HepG2 (cell line): ENCODE data around the gene ASXL1. TPM values are rescaled to one million over a fixed set of nuclear protein-coding genes. Genes with fewer than 3 reads are reported as not detected.

Source experiments
- CAMTA2 ChIP-seq: sonication (generic); formaldehyde crosslinking; IDR thresholded peaks from 2 replicates; pipeline ENCODE4 v1.4.0; 2020; ENCODE audit warnings: mild to moderate bottlenecking, missing genetic modification reagents, borderline replicate concordance
- KDM4B ChIP-seq: sonication (generic); formaldehyde crosslinking; IDR thresholded peaks from 2 replicates; pipeline ENCODE4 v1.4.0; 2020; ENCODE audit warnings: missing genetic modification reagents
- SKI ChIP-seq: fragments of 450-650 bp; IDR thresholded peaks from one replicate; pipeline ENCODE4 v1.6.1; 2018; ENCODE audit warnings: mild to moderate bottlenecking; ENCODE audit not compliant: partially characterized antibody
- ZNF235 ChIP-seq: sonication (generic); formaldehyde crosslinking; IDR thresholded peaks from 2 replicates; pipeline ENCODE4 v1.8.1; 2023; ENCODE audit warnings: mild to moderate bottlenecking, missing genetic modification reagents, borderline replicate concordance
- ZNF598 ChIP-seq: sonication (generic); formaldehyde crosslinking; IDR thresholded peaks from 2 replicates; pipeline ENCODE4 v1.5.1; 2020; ENCODE audit warnings: mild to moderate bottlenecking, missing genetic modification reagents, borderline replicate concordance
- ZNF766 ChIP-seq: sonication (generic); formaldehyde crosslinking; IDR thresholded peaks from 2 replicates; pipeline ENCODE4 v1.5.0; 2020; ENCODE audit warnings: missing genetic modification reagents, borderline replicate concordance
- polyA plus RNA-seq, 8 experiments: library from polyadenylated mRNA; depleted of rRNA in 3 of 8; stranded (reverse) in 7 of 8; unstranded in 1 of 8; fragments of >200 nt; fragmentation: Illumina TruSeq in 4 of 8; extraction: Trizol in 4 of 8; gene quantifications; 2 replicates each; pipeline versions ENCODE4 v1.2.1 to v1.2.3, GENCODE V29; 2011 to 2016; ENCODE audit warnings: low read depth in 4 of 8, missing spikeins in 1 of 8, mixed read lengths in 1 of 8; ENCODE audit not compliant: insufficient read depth in 1 of 8
- total RNA-seq, 5 experiments: library from RNA; depleted of rRNA; stranded (reverse); fragments of >200 nt; fragmentation: Illumina TruSeq; extraction: Trizol; gene quantifications; 2 replicates each; pipeline ENCODE4 v1.2.3, GENCODE V29; 2016; ENCODE audit warnings: low read depth in 1 of 5
- TF ChIP-seq, protein P1 (sequence below): sonication (generic); formaldehyde crosslinking; IDR thresholded peaks from 2 replicates; pipeline ENCODE4 v1.4.0; 2020; ENCODE audit warnings: low read depth, missing genetic modification reagents
- TF ChIP-seq, protein P2 (sequence below): sonication (generic); formaldehyde crosslinking; IDR thresholded peaks from one replicate; pipeline ENCODE4 v1.5.1; 2020; ENCODE audit warnings: mild to moderate bottlenecking, missing genetic modification reagents; ENCODE audit errors: not compliant biosample characterization
- TF ChIP-seq, protein P3 (sequence below): IDR thresholded peaks from 2 replicates; pipeline ENCODE4 v1.6.1; 2016; ENCODE audit warnings: low read depth, control low read depth
- TF ChIP-seq, protein P4 (sequence below): sonication (generic); formaldehyde crosslinking; IDR thresholded peaks from 2 replicates; pipeline ENCODE4 v1.4.0; 2020; ENCODE audit warnings: missing genetic modification reagents, borderline replicate concordance
- TF ChIP-seq, protein P5 (sequence below): sonication (generic); formaldehyde crosslinking; IDR thresholded peaks from 2 replicates; pipeline ENCODE4 v1.8.1; 2023; ENCODE audit warnings: missing genetic modification reagents, mild to moderate bottlenecking, borderline replicate concordance

ASXL1 gene
- total and polyA plus RNA-seq, 2 of the 13 experiments (the other 11 are each of a cell fraction or from before 2014, with no cell fraction given): 62.1 to 74.8 TPM

DNA sequence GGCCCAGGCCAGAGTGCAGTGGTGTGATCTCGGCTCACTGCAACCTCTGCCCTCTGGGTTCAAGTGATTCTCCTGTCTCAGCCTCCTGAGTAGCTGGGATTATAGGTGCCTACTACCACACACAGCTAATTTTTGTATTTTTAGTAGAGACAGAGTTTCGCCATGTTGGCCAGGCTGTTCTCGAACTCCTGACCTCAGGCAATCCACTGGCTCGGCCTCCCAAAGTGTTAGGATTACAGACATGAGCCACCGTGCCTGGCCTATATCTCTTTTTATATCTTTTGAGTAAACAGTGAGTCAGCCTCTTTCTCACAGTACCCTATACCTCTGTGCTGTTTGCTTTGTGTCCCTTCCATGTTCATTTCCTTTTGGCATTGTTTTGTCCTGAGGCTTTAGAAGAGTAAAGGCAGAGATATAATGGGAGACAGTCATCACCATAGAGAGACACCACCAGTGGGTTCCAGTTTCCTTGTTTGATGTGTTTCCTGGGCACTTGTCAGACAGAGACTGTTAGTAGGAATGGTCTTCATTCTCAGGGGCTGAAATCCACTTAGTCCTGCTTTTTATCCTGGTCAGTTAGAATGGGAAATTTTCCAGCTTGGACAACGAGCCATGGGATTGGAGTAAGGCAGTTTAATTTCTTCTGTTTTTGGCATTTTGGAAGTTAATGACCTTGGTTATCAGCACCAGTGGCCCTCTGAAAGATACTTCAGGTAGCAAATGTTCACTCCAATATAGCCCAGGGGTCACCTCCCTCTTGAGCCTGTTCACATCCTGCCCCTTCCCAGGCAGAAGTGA lies 32.2 kb upstream of the ASXL1 start (continued):
- TF ChIP-seq, protein P1, sequence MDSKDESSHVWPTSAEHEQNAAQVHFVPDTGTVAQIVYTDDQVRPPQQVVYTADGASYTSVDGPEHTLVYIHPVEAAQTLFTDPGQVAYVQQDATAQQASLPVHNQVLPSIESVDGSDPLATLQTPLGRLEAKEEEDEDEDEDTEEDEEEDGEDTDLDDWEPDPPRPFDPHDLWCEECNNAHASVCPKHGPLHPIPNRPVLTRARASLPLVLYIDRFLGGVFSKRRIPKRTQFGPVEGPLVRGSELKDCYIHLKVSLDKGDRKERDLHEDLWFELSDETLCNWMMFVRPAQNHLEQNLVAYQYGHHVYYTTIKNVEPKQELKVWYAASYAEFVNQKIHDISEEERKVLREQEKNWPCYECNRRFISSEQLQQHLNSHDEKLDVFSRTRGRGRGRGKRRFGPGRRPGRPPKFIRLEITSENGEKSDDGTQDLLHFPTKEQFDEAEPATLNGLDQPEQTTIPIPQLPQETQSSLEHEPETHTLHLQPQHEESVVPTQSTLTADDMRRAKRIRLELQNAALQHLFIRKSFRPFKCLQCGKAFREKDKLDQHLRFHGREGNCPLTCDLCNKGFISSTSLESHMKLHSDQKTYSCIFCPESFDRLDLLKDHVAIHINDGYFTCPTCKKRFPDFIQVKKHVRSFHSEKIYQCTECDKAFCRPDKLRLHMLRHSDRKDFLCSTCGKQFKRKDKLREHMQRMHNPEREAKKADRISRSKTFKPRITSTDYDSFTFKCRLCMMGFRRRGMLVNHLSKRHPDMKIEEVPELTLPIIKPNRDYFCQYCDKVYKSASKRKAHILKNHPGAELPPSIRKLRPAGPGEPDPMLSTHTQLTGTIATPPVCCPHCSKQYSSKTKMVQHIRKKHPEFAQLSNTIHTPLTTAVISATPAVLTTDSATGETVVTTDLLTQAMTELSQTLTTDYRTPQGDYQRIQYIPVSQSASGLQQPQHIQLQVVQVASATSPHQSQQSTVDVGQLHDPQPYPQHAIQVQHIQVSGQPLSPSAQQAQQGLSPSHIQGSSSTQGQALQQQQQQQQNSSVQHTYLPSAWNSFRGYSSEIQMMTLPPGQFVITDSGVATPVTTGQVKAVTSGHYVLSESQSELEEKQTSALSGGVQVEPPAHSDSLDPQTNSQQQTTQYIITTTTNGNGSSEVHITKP (CRISPR knock-in tag): peak; percentile 62
- TF ChIP-seq CAMTA2 (0 out of 2 replicates have a peak, but pooled peaks have one; percentile 71), ZNF766 (CRISPR knock-in tag) (no peak), KDM4B (CRISPR knock-in tag) (peak; percentile 73; the same call in 1 of the 2 replicates), SKI (peak; percentile 86), ZNF235 (CRISPR knock-in tag) (no peak), ZNF598 (no peak)
- TF ChIP-seq, protein P2, sequence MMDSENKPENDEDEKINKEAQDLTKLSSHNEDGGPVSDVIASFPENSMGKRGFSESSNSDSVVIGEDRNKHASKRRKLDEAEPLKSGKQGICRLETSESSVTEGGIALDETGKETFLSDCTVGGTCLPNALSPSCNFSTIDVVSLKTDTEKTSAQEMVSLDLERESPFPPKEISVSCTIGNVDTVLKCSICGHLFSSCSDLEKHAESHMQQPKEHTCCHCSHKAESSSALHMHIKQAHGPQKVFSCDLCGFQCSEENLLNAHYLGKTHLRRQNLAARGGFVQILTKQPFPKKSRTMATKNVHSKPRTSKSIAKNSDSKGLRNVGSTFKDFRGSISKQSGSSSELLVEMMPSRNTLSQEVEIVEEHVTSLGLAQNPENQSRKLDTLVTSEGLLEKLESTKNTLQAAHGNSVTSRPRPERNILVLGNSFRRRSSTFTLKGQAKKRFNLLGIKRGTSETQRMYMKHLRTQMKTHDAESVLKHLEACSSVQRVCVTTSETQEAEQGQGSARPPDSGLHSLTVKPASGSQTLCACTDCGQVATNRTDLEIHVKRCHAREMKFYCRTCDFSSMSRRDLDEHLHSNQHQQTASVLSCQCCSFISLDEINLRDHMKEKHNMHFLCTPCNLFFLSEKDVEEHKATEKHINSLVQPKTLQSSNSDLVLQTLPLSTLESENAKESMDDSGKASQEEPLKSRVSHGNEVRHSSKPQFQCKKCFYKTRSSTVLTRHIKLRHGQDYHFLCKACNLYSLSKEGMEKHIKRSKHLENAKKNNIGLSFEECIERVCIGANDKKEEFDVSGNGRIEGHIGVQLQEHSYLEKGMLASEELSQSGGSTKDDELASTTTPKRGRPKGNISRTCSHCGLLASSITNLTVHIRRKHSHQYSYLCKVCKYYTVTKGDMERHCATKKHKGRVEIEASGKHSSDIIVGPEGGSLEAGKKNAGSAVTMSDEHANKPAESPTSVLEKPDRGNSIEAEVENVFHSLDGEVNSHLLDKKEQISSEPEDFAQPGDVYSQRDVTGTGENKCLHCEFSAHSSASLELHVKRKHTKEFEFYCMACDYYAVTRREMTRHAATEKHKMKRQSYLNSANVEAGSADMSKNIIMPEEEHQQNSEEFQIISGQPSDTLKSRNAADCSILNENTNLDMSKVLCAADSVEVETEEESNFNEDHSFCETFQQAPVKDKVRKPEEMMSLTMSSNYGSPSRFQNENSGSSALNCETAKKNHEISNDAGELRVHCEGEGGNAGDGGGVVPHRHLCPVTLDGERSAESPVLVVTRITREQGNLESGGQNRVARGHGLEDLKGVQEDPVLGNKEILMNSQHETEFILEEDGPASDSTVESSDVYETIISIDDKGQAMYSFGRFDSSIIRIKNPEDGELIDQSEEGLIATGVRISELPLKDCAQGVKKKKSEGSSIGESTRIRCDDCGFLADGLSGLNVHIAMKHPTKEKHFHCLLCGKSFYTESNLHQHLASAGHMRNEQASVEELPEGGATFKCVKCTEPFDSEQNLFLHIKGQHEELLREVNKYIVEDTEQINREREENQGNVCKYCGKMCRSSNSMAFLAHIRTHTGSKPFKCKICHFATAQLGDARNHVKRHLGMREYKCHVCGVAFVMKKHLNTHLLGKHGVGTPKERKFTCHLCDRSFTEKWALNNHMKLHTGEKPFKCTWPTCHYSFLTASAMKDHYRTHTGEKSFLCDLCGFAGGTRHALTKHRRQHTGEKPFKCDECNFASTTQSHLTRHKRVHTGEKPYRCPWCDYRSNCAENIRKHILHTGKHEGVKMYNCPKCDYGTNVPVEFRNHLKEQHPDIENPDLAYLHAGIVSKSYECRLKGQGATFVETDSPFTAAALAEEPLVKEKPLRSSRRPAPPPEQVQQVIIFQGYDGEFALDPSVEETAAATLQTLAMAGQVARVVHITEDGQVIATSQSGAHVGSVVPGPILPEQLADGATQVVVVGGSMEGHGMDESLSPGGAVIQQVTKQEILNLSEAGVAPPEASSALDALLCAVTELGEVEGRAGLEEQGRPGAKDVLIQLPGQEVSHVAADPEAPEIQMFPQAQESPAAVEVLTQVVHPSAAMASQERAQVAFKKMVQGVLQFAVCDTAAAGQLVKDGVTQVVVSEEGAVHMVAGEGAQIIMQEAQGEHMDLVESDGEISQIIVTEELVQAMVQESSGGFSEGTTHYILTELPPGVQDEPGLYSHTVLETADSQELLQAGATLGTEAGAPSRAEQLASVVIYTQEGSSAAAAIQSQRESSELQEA (CRISPR knock-in tag): no peak
- TF ChIP-seq, protein P3, sequence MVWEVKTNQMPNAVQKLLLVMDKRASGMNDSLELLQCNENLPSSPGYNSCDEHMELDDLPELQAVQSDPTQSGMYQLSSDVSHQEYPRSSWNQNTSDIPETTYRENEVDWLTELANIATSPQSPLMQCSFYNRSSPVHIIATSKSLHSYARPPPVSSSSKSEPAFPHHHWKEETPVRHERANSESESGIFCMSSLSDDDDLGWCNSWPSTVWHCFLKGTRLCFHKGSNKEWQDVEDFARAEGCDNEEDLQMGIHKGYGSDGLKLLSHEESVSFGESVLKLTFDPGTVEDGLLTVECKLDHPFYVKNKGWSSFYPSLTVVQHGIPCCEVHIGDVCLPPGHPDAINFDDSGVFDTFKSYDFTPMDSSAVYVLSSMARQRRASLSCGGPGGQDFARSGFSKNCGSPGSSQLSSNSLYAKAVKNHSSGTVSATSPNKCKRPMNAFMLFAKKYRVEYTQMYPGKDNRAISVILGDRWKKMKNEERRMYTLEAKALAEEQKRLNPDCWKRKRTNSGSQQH (CRISPR knock-in tag): no peak; the same call in 1 of the 2 replicates
- TF ChIP-seq, protein P4, sequence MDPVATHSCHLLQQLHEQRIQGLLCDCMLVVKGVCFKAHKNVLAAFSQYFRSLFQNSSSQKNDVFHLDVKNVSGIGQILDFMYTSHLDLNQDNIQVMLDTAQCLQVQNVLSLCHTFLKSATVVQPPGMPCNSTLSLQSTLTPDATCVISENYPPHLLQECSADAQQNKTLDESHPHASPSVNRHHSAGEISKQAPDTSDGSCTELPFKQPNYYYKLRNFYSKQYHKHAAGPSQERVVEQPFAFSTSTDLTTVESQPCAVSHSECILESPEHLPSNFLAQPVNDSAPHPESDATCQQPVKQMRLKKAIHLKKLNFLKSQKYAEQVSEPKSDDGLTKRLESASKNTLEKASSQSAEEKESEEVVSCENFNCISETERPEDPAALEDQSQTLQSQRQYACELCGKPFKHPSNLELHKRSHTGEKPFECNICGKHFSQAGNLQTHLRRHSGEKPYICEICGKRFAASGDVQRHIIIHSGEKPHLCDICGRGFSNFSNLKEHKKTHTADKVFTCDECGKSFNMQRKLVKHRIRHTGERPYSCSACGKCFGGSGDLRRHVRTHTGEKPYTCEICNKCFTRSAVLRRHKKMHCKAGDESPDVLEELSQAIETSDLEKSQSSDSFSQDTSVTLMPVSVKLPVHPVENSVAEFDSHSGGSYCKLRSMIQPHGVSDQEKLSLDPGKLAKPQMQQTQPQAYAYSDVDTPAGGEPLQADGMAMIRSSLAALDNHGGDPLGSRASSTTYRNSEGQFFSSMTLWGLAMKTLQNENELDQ: no peak
- TF ChIP-seq, protein P5, sequence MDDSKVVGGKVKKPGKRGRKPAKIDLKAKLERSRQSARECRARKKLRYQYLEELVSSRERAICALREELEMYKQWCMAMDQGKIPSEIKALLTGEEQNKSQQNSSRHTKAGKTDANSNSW: no peak
